IPS-18c (cell line): Measurements from ENCODE around the gene LRRC71.

Experiments
- H3K4me3 ChIP-seq: 2 replicates; pipeline ENCODE4 v1.7.0; 2013; ENCODE audit warnings: low read depth, mild to moderate bottlenecking, low read length, moderate library complexity; ENCODE audit not compliant: insufficient read depth
- H3K9me3 ChIP-seq: one replicate; pipeline ENCODE4 v1.6.1; 2013; ENCODE audit warnings: mild to moderate bottlenecking, low read length, moderate library complexity; ENCODE audit not compliant: control insufficient read depth, insufficient read depth

Gene LRRC71

DNA sequence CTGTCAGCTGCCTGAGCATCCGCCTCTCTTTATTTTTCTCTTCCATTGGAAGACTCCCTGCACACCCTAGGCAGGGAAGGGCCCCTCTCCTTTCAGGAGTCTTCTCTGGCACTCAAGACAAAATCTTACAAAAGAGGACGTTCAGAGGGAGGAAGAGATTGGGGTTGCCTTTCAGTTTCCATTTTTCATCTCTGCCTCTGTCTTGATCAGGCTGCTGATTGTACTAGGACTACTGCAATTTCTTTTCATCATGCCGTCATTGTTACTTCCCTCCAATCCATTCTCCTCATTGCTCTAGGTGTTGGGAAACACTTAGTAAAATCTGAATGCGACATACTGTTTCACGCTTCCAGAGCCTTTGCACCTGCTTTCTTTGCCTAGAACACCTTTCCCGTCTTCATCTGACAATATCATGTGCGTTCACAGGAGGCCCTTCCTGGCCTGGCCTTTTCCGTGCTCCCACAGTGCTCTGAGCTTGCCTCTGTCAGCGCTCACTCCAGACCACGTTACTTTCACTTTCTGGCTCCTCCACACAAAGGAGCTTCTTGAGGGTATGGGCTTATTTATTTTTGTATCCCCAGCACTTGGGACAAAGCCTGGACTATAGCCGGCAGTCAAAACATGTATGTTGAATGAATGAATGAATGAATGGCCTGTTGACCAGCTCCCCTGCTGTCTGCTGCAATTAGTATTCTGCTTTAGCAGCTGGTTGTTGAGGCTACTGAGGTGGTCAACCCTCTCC, 10.9 kb downstream of the LRRC71 start:
- Histone ChIP-seq H3K4me3 (no peak overlapping the region), H3K9me3 (no peaks in the 10 kb centered on the region)

DNA sequence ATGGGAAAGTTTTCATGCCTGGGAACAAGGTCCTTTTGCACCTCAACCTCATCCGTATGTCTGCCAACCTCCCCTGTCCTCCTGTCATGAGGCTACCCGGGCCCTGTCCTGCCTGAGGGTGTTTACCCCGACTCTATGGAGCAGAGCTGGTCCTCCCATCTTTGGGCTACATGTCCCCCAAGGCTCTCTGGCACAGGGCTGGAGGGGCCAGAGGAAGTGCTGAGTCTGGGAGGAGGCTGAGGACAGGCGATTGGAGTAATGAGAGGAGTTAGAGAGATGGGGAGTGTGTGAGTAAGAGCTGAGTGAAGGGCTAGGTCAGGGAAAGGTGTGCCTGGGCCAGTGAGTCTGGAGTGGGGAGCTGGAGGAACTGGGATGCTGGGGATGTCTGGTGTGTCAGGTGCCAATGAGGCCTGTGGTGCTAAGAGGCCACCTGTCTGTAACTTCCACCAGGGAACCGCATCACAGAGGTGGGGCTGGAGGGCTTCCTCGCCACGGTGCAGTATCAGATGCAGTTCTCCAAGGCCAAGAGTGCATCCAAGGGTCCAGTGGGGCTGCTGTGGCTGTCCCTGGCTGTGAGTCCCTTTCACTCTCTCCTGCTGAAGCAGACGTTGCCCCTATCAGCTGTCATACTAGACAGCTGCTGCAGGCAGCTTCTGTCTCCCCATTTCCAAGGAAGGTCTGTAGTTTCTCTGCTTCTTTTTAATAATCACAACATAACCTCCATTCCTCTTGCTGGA, 11.7 kb downstream of the LRRC71 start:
- no peak overlapping the region for H3K4me3 ChIP-seq

DNA sequence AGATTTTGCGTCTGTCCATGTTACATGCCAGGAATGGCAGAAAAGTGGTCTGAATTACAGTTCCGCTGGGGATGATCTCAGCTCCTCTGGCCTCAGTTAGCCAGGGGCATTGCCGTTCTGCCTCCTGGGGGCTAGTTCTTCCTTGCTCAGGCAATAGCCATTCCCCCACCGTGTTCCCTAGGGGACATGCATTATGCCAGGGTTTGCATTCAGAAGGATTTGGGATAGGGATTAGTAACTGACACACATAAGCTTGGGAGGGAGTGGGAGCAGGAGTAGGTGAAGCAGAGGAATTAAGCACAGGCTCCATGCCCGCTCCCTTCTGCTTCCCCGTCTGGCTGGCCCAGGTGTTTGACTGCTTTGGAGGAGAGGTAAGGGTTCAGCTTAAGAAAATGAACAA, 12.7 kb downstream of the LRRC71 start:
- no peak overlapping the region for H3K4me3 ChIP-seq
- H3K9me3 ChIP-seq = no peaks in the 10 kb centered on the region

More for the DNA sequence above, 11.7 kb downstream of the LRRC71 start:
- no peaks in the 10 kb centered on the region for H3K9me3 ChIP-seq

DNA sequence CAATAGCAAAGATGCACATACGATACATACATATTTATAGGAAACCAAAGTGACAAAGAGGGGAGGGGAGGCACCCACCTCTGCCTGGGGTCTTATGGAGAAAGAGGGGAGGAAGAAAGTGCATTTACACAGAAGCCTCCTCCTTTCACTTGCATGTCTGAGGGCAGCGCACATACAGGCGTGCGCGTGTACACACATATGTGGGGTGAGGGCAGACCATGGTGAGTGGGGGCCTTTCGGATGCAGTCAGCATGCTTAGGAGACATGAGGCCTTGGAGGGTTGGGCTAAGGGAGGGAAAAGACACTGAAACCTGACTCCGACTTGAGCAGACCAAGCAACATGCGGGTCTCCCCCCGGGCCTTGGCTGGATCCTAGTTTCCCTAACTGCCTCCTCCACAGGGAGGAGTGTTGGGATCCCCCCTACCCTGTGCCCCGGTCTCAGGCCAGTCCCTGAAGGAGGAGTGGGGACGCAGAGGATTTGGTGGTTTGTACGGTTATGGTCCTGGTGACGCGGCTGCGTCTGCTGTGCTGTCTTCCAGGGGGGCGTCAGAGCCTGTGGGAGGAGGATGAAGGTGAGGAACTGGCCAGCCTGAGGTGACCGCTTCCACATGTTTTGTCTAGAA, 15.2 kb downstream of the LRRC71 start:
- Histone ChIP-seq H3K4me3 (no peak overlapping the region), H3K9me3 (no peaks in the 10 kb centered on the region)

- Histone ChIP-seq H3K9me3 (no peaks in the 10 kb centered on the region), H3K4me3 (no peak overlapping the region)
These were observed 15.8 kb downstream of the LRRC71 start for GRCh38 chr1:156936191-156936590.

DNA sequence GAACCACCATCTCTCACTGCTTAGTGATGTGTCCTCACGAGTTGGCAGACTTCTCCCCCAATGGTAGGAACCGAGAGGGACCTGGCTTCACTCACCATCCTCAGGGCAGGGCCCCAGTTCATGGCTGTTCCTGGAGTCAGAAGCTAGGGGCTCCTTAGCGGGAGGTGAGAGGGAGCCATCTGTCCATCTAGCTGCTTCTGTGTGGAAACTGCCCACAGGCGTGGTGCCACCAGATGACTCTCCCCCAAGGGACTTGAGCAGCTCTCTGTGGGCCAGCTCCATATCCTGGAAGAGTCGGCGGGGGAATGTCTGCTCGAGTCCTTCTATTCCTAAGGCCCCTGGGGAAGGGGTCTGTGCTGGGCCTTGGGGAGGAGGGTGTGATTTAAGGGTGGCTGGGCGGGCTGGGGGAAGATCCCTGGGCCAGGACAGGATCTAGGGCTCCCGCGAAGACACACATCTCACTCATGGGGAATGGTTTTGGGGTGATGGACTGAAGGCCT, 16.3 kb downstream of the LRRC71 start:
- H3K9me3 ChIP-seq = no peaks in the 10 kb centered on the region
- H3K4me3 ChIP-seq = no peak overlapping the region

DNA sequence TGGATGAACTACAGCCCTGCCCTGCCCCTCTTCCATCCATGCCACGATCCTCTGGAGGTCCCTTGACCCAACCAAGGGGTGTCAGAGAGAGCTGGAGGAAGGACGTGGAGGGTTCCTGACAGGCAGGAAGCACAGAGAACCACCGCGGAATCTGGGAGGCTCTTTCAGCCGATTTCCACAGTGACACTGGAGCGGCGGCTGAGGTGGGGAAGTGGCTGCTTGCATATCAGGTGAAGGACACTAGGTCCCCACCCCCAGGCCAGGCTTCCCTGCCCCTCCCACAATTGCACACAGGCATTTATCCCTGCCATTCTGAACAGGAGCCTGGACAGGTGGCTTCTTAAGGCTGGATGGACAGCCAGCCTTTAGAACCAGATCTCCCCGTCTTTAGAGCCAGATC, 17.5 kb downstream of the LRRC71 start:
- Histone ChIP-seq H3K9me3 (no peaks in the 10 kb centered on the region), H3K4me3 (no peak overlapping the region)

DNA sequence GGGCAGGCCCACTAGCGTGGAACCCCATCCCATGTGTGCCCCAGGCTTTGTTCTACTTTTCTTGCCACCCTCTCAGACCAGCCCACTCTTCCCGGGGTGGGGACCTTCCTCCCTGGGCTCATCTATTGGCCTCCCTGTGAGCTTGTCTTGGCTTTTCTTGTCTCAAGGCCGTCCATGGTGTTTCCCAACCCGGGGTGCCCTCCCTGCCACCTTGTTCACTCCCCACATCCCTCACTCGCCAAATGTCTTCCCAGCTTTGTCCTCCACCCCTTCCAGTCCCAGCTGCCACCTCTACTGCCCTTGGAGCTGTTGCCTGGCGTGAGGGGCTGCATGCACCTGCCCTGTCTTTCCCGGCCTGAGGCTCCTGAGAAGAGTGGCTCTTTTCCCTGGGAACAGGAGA, 18.4 kb downstream of the LRRC71 start:
- Histone ChIP-seq H3K4me3 (no peak overlapping the region), H3K9me3 (no peaks in the 10 kb centered on the region)

DNA sequence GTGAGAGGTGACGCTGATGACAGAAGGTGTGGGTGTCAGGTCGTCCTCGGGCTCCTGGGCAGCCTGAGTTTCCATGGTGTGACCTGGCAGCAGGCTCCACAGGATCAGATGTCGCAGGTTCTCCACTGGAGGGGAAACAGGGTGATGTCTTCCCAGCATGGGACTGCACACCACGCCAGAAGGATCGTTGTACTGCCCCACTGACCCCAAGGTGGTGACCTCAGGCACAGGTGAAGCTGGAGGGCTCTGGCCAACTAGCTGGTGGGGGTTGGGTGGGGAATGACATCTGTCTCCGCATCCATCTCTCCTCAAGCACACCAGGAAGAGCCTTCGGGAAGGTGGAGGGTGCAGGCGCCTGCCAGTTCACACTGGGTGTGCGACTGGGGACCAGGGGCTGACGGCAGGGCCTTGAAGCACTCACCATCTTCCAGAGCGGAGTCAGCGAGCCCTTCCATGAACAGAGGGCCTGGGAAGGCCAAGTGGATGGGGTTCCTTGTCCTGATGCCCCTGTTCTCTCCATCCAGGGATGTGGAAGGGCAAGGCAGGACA, 19.4 kb downstream of the LRRC71 start:
- Histone ChIP-seq H3K4me3 (no peak overlapping the region), H3K9me3 (no peaks in the 10 kb centered on the region)

GRCh38 chr1:156941675-156942074, 21.2 kb downstream of the LRRC71 start:
- Histone ChIP-seq H3K4me3 (no peak overlapping the region), H3K9me3 (no peaks in the 10 kb centered on the region)

DNA sequence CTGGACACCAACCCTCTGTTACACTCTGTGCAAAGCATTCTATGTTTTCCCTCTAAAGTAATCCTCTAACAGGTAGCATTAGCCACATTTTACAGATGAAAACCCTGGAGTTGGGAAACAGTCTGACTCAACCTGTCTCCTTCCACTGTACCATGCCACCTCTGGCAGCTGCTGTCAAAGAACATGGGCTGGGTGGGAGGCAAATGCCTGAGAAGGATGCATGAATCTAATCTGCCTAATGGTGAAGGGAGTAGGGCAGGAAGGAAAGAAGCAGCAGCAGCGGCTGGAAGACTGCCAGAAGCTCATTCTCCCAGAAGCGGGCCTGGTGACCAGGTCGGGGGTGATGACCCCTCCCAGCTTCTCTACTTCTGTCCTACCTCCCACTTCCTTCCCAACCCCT, 21.7 kb downstream of the LRRC71 start:
- H3K4me3 ChIP-seq = no peak overlapping the region
- H3K9me3 ChIP-seq = no peaks in the 10 kb centered on the region

GRCh38 chr1:156942576-156942975, 22.1 kb downstream of the LRRC71 start:
- no peaks in the 10 kb centered on the region for H3K9me3 ChIP-seq

DNA sequence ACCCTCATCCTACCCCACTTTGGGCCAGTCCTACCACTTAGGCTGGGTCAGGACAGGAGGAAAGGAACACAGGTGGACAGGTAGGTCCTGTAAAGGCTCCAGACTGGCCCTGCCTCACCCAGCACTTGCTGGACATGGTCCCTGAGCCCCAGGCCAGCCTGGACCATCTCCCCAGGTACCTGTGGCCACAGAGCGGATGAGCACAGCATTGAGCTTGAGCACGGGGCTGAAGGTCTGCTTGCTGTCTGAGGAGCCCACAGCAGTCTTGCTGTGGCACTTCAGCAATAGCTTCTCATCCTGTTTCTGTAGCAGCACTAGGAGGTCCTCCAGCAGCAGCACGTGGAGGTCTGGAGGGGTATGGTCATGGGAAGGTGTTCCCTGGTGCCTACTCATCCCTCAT, 23.3 kb downstream of the LRRC71 start:
- Histone ChIP-seq H3K9me3 (no peaks in the 10 kb centered on the region), H3K4me3 (no peak overlapping the region)

More at GRCh38 chr1:156942576-156942975, 22.1 kb downstream of the LRRC71 start:
- H3K4me3 ChIP-seq = no peak overlapping the region

GRCh38 chr1:156944268-156944667, 23.8 kb downstream of the LRRC71 start:
- no peak overlapping the region for H3K4me3 ChIP-seq
- no peaks in the 10 kb centered on the region for H3K9me3 ChIP-seq

DNA sequence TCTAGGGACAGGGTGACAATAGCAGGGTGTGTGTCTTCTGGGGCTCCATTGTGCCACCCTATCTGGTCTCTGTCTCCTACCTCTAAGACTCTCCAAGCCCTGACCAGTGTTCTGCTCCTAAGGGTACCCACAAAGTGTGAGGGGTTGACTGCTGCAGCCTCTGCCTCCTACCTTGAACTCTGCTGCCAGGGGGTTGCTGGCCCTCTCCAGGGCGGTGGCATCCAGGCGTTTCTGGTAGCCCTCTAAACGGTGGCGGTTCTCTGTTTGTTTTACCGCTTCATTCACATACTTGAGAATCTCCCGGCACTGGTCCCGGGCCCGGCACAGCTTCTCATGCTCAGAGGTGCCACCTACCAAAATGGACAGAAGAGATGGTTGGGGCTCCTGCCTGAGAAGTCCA, 24.4 kb downstream of the LRRC71 start:
- Histone ChIP-seq H3K9me3 (no peaks in the 10 kb centered on the region), H3K4me3 (no peak overlapping the region)

DNA sequence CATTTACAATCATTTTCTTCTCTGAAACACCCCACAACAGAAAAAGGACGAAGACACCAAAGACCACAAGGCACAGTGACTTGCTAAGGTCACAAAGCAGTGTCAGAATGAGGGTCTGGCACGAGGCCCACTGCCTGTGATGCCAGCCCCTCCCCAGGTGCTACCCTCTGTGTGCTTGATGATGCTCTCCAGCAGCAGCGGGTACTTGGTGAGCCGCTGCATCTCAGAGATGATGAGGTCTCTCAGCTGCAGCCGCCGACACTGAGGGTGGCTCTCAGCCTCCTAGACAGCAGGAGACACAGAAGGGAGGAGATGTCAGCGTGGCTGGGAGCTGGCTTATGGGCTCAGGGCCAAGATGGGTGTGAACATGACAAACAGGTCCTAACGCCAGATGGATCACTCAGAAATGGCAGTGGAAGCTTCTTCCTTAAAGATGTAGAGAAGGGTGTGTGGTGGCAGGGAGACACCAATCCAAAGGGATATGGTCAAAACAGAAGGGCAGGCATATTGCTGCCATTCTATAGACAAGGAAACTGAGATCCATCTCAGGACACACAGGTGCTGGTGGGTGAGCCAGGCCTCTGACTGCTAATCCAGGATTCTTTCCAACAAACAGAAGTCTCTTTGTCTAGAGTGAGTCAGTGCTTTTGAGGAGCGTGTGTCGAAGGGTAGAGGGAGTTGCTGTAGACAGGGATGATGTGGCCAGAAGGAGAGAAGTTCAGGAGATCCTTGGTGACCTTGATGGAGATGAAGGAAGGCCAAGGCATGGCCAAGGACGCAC, 25.6 kb downstream of the LRRC71 start:
- Histone ChIP-seq H3K4me3 (no peak overlapping the region), H3K9me3 (no peaks in the 10 kb centered on the region)

- H3K9me3 ChIP-seq = no peaks in the 10 kb centered on the region
- no peak overlapping the region for H3K4me3 ChIP-seq
These were observed 26.7 kb downstream of the LRRC71 start for GRCh38 chr1:156947127-156947526.
